HUDEP-2 (cell line): ENCODE data around the gene PPP2R2C.

Experiments used
- DNase-seq, 76 experiments: peaks; one replicate each; lab custom pipeline; 2025; ENCODE audit not compliant: unreplicated experiment in 76 of 76; lab: John Stamatoyannopoulos, UW

Gene PPP2R2C

DNA sequence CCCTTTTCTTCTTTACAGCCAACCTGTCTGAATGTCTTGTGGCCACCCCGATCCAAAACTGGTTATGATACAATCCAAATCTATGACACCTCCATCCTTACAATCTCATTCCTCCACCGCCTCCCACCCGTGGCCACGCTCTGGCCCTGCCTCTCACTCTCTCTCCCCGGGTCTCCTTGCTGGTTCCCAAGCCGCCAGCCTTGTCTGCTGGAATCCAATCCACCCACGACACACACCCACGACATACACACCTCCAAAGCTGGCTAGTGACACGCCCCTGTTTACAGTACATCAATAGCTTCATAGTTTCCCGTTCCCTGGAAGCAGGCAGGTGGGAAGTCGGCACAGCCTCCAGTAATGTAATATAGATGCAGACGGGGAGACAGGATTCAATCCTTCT lies 103.8 kb downstream of the PPP2R2C start:
- no peak for DNase-seq

DNA sequence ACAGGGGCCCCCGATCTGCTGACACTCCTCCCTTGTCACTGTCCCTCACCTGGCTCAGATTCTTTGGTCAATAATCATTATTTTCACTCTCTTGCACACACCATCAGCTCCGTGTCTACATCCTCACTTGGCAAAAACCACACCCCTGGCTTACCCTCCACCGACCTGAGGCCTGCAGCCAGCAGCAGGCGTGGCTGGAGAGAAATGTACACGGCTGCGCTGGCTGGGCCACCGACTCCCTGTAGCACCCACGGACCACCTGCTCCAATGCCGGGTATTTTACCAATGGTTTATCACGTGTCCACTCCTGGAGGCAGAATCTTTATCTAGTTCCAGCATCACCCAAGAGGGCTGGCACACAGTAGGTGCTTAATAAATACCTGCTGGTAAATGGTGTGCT lies 104.3 kb downstream of the PPP2R2C start:
- DNase-seq = no peak

GRCh38 chr4:6367371-6367851 lies 105.0 kb downstream of the PPP2R2C start:
- DNase-seq = no peak

DNA sequence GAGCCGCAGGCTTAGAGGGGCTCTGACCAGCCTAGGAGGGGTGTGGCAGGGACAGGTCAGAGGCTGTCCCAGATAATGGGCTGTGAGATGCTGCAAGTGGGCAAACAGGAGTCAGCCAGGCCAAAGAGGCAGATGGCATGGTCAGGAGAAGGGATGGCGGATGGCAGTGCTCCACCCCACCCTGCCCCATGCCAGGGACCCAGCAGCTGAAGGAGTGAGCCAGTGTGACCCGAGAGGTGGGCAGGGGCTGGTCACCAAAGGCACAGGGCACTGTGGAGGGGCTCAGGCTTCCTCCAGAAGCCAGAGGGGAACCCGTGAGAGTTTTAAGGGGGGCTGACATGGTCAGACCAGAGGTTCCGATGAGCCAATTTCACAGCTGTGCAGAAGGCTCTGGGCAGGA lies 105.8 kb downstream of the PPP2R2C start:
- DNase-seq = no peak

DNA sequence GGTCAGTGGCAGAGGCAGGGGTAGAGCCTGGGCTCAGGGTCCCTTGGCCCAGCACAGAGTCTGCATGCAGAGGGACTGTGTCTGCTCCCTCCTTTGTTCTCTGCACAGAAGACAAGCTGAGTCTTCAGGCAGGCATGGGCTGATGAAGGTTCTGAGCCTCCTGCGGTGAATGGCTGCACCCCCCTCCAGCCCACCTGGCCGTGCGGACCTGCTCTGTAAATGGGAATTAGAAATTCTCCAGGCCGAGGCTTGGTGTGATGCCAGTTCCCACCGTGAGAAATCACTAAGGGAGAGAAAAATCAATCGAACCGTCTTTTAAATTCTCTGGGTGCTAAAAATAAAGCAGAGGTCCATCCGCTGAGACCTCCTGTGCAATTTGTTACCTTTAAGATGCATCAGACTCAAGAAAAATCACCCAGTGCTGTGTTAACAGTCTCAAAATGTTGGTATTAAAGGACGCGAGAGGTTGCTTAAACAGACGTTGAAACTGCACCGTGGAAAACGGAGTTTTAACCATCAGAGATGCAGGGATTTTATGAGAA lies 106.8 kb downstream of the PPP2R2C start:
- DNase-seq = no peak

DNA sequence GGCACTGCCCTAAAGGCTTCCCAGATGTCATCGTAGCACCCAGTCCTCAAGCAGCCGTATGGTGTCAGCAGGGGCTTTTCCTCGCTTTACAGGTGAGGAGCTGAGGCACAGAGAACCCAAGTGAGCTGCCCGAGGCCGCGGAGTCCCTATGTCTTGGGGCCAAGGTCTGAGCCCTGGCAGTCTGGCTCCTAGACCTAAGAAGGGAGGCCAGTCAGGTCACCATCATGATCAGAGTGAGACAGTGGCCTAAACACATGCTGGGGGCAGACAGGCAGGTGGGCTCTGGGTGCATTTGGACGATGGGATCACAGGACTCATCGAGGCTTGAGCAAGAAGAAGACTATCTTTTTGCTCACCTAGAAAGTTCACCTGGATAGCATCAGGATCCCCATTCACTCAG lies 107.8 kb downstream of the PPP2R2C start:
- no peak for DNase-seq

GRCh38 chr4:6364146-6364545 lies 108.3 kb downstream of the PPP2R2C start:
- no peak for DNase-seq

DNA sequence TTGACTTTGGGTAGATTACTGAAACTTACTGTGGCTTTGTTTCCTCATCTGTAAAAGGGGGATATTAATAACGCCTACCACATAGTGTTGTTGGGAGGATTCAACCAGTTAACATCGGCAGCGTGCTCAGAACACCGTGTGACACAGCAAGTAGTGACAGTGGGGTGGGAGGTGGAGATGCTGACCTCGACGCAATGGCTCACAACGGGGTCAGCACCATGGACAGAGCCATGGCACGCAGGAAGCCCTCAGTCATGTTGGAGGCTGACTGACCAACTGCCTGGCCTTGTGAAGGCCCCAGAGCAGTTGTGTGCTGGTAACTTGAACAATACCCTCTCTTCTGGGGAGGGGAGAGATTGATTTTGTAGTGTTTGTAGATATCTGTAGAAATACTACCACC lies 109.5 kb downstream of the PPP2R2C start:
- peak in 24 of 76 experiments; percentile 1 to 36 (median 14) for DNase-seq

DNA sequence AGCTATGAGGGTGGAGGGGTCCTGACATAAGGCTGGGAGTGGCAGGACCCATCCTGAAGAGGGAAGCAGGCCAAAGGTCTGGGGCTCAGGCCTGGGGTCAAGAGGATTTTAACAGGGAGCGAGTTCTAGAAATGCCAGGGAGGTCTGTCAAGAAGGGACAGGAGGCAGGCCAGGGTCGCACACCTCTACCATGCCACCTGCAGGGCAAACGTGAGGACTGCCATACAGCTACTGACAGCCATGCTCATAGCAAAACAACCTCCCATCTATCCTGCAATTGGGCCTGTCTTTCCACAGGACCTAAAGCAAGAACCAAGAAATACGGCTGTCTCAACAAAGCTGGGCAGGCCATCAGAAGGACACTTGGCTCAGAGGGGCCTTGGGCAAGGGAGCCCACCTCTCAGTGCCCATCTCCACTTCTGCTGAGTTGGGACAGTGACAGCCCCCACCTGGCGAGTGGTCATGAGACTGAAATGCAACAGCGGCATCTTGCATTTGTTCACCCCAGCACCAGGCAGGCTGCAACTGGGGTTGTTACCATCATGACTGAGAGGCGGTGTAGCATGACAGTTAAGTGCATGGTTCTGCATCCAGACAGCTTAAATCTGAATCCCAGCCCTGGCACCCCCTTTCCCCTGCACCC lies 110.0 kb downstream of the PPP2R2C start:
- DNase-seq = no peak

DNA sequence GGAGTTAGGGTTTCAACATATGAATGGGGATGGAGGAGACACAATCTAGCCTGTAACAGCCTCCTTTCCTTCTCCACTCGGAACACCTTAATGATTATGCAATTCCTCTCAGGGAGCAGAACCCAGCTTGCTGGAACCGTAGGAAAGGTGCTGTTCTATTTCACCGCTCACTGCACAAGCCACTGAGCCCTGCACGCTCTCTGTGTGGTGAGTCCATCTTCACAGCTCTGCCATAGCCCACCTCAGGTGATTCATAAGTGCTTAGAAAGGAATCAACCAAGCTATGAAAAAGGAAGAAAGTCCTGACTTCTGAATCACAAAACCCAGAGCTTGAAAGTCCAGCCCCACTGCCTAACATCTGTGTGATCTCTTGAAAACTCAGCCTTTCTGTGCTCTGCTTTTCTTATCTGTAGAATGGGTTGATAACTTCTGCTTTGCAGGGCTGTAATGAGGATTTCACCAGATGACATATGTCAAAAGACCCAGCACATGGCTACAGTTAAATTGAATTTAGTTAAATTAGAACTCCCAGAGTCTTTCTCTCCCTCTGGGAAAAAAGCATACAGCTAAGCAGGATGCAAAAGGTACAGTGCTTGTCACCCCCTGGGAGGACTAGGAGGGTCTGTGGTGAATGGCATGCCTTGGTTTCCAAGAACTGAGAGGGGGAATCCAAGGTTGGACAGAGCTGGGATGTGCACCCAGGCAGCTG lies 111.2 kb downstream of the PPP2R2C start:
- no peak for DNase-seq

GRCh38 chr4:6360385-6360784 lies 112.0 kb downstream of the PPP2R2C start:
- DNase-seq = no peak

DNA sequence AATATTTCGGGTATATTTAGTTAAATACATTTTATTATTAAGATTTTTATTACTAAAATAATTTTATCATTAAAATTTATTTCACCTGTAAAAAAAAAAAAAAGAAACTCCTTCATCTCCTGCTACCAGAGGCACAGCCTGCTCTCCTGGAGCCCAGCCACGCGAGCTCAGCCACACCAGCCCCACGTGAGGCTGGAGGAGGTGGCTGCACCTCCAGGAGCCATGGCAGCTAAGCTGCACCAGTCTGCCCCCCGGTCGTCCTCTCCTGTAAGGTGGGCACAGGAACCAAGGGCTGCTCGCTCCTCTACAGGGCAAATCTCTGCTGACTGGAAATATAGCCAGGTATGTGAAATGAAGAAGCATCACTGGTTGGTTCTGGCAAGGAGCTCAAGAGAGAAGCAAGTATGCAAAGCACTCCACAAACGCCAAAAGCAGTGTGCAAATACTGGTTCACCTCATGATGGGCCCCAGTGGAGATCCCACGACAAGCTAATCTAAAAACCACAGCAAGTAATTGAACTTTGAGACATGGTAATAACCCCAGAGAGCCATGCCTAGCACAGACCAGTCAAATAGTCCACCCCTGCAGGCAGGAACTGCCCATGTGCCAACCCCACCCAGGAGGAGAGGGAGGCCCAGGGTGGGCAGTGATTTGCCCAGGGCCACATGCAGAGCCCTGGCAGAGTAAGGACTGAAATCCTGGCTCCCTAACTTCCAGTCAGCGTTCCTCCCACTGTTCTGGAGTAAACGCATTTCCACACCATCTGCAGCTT lies 112.7 kb downstream of the PPP2R2C start:
- DNase-seq = no peak

DNA sequence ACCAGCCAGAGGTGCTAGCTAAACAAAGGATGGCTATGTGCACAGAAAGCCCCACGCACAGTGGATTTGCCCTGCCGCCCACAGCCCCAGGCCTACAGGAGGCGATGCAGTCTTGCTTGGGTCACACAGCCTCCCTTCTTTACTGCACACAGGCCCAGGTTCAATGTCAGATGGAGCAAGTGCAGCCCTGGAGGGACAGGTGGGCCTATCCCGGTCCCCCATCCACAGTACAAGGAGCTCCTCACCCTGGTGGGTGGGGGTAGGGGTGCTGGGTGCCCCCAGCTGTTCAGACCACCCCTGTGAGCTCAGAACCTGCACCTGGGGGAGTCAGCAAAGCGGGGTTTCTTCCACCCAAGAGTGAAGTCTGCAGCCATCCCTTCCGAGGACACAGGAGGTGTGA lies 114.9 kb downstream of the PPP2R2C start:
- DNase-seq = no peak

DNA sequence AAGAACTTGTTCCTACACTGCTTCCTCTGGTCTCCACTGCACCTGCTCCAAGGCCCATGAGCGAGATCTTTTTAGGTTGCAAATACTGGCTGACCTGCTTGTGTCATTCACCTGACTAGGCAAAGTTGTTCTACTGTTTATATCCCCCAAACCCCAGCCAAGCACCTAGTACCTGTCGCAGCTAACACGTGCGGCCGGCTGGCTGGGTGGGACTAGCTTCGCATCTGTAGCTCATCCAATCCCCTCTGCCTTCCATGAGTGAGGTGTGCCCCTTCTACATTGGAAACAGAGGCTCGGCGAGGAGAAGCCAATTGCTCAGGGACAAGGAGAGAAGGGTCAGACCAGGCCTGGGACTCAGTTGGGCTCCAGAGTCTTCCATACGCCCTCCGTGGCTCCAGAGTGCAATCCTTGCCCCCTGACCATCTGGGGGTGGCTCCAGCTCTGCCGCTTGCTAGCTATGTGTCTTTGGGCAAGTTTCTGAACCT lies 116.3 kb downstream of the PPP2R2C start:
- DNase-seq = no peak

GRCh38 chr4:6355052-6355451 lies 117.4 kb downstream of the PPP2R2C start:
- no peak for DNase-seq

DNA sequence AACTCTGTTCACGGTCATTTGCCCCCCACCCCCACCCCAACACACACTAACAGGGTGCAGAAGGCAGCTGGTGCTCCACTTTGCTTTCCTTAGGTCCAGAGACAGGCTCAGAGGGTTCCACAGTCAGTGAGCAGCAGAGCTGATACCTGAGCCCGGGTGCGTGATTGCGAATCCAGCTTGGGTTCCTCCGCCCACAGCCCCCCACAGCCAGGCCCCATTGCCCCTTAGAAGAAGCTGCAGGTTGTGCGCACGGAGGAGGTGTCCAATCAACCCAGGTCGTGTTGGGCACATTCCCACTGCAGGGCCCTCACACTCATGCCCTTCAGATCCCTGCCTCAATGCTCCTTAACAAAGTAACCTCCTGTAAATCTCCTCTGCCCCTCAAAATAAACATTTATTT lies 117.8 kb downstream of the PPP2R2C start:
- DNase-seq = no peak

GRCh38 chr4:6354119-6354518 lies 118.3 kb downstream of the PPP2R2C start:
- no peak for DNase-seq

DNA sequence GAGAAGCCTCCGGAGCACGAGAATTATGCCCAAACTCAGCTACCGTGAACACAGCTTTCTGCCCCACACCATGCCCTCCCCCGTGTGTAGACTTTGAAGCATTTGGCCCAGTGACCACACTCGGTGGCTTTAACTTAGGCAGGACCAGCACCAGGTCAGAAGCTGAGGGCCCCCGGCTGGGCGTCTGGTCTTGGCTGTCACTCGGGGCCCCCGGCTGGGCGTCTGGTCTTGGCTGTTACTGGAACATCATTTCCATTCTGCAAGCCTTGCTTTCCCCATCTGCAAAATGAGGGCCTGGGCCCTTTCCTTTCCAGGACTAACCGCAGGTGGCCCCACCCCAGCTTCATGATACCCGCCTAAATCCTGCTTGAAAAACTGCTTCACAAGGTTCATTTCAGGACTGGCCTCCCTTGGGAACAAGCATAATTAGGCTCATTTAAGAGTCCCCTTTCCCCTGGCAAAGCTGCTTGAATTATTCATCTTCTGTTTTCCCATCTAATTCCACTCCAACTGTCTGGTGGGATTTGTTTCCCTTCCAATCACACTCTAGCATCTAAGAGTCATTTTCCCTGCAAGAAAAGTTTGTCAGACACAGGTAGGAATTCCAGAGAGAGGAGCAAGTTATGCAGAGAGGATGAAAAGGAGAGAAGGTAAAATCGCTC lies 120.3 kb downstream of the PPP2R2C start:
- no peak for DNase-seq

DNA sequence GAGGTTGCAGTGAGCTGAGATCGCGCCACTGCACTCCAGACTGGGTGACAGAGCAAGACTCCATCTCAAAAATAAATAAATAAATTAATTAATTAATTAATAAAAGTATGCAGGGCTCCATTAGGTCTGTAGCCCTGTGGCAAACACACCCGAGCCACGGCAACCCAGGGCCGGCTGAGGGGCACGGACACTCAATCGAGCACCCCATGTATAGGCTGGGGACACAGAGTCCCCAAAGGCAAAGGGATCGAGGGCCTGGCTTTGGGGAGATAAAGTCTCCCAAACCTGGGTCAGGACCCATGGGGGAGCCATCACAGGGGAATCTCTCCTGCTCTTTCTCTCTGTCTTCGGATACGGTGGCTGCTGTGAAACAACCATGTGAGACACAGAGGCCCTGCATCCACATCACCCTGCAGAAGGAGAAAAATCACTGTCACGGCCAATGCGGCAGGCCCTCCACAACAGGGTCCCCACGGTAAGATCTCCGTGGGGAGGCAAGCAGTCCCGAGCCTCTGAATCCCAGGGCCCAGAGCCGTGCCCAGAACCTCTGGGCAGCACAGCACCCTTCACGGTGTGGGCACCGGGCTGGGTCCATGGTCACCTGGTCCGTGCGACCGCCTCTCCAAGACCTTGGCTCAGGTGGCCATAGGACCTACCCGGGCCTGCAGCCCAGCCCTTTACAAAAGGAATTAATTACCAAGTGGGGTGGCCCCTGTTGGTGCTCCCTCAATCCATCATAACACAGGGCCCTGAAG lies 121.0 kb downstream of the PPP2R2C start:
- DNase-seq = no peak

- DNase-seq = no peak
These were observed 121.8 kb downstream of the PPP2R2C start for GRCh38 chr4:6350646-6351045.
